Neuronal stem cell (in vitro differentiated cells): ENCODE data around the gene SLC6A11.

ENCODE experiments used
- DNase-seq: peaks from one replicate; pipeline ENCODE4 v3.0.0-alpha.2; 2013; ENCODE audit warnings: low spot score
- H2AFZ ChIP-seq: one replicate; pipeline ENCODE4 v1.6.1; 2013; ENCODE audit warnings: mild to moderate bottlenecking, low read length, inconsistent platforms
- H2AK5ac ChIP-seq: 2 replicates; pipeline ENCODE4 v1.6.1; 2013; ENCODE audit warnings: low read depth, mild to moderate bottlenecking, inconsistent platforms, low read length, moderate library complexity, mixed read lengths
- H2BK120ac ChIP-seq: 2 replicates; pipeline ENCODE4 v1.6.1; 2013; ENCODE audit warnings: low read depth, mild to moderate bottlenecking, inconsistent platforms, low read length, moderate library complexity, mixed read lengths
- H2BK12ac ChIP-seq: one replicate; pipeline ENCODE4 v1.6.1; 2013; ENCODE audit warnings: low read length, inconsistent platforms
- H2BK15ac ChIP-seq: 2 replicates; pipeline ENCODE4 v1.6.1; 2013; ENCODE audit warnings: mild to moderate bottlenecking, low read length, inconsistent platforms, mixed read lengths
- H2BK5ac ChIP-seq: one replicate; pipeline ENCODE4 v1.6.1; 2013; ENCODE audit warnings: inconsistent platforms, mild to moderate bottlenecking, low read length, moderate library complexity
- H3K14ac ChIP-seq: one replicate; pipeline ENCODE4 v1.6.1; 2013; ENCODE audit warnings: low read length, inconsistent platforms
- H3K18ac ChIP-seq: 2 replicates; pipeline ENCODE4 v1.6.1; 2013; ENCODE audit warnings: low read length, inconsistent platforms
- H3K23ac ChIP-seq: 2 replicates; pipeline ENCODE4 v1.6.1; 2013; ENCODE audit warnings: low read depth, mild to moderate bottlenecking, mixed read lengths, low read length, inconsistent platforms; ENCODE audit not compliant: poor library complexity
- H3K27ac ChIP-seq: replicated peaks from 3 replicates; pipeline ENCODE4 v1.5.1; 2013; ENCODE audit warnings: low read length, inconsistent platforms
- H3K27me3 ChIP-seq, 3 experiments: 2 replicates each; pipeline ENCODE4 v1.6.1; 2013; ENCODE audit warnings: low read length in 3 of 3, mild to moderate bottlenecking in 2 of 3, inconsistent platforms in 1 of 3, low read depth in 1 of 3, mixed read lengths in 1 of 3, moderate library complexity in 1 of 3; ENCODE audit not compliant: control insufficient read depth in 3 of 3, insufficient read depth in 3 of 3
- H3K36me3 ChIP-seq, 2 donors: replicated peaks in 1 of 2; 2 replicates each; pipeline ENCODE4 v1.6.1; 2013; ENCODE audit warnings: low read length in 2 of 2; ENCODE audit not compliant: control insufficient read depth in 2 of 2, insufficient read depth in 2 of 2
- H3K4ac ChIP-seq: 2 replicates; pipeline ENCODE4 v1.6.1; 2013; ENCODE audit warnings: inconsistent platforms, mild to moderate bottlenecking, low read length, moderate library complexity
- H3K4me1 ChIP-seq, 2 donors: 1 replicate in 1 of 2; 2 replicates in 1 of 2; pipeline ENCODE4 v1.6.1; 2013; ENCODE audit warnings: low read length in 2 of 2, low read depth in 1 of 2; ENCODE audit not compliant: control insufficient read depth in 2 of 2, insufficient read depth in 1 of 2
- H3K4me2 ChIP-seq: one replicate; pipeline ENCODE4 v1.6.1; 2013; ENCODE audit warnings: mild to moderate bottlenecking, low read length, inconsistent platforms; ENCODE audit not compliant: insufficient read depth, poor library complexity, severe bottlenecking
- H3K4me3 ChIP-seq, 2 donors: 2 replicates each; pipeline ENCODE4 v1.5.1; 2013; ENCODE audit warnings: low read length in 2 of 2, mild to moderate bottlenecking in 2 of 2, inconsistent platforms in 1 of 2, moderate library complexity in 1 of 2
- H3K79me1 ChIP-seq: one replicate; pipeline ENCODE4 v1.6.1; 2013; ENCODE audit warnings: low read depth, mild to moderate bottlenecking, inconsistent platforms, low read length, moderate library complexity
- H3K9ac ChIP-seq: one replicate; pipeline ENCODE4 v1.6.1; 2013; ENCODE audit warnings: mild to moderate bottlenecking, low read depth, low read length, inconsistent platforms; ENCODE audit not compliant: poor library complexity
- H3K9me3 ChIP-seq, 2 donors: replicated peaks in 1 of 2; 2 replicates each; pipeline versions ENCODE3 to v1.6.1; 2013; ENCODE audit warnings: low read length in 2 of 2, mild to moderate bottlenecking in 2 of 2, inconsistent platforms in 1 of 2, low read depth in 1 of 2, mixed read lengths in 1 of 2, moderate library complexity in 1 of 2; ENCODE audit not compliant: control insufficient read depth in 2 of 2, insufficient read depth in 1 of 2
- H4K8ac ChIP-seq: one replicate; pipeline ENCODE4 v1.6.1; 2013; ENCODE audit warnings: low read depth, mild to moderate bottlenecking, inconsistent platforms, low read length, moderate library complexity
- H4K91ac ChIP-seq: one replicate; pipeline ENCODE4 v1.6.1; 2013; ENCODE audit warnings: low read length, low read depth, mild to moderate bottlenecking, inconsistent platforms; ENCODE audit not compliant: poor library complexity
- whole genome bisulfite sequencing, 2 donors: extraction: QIAGEN DNeasy Blood & Tissue Kit; methylation state at CpG; one replicate each; pipeline ENCODE4 v1.1.7; 2013; ENCODE audit warnings: missing lambda C conversion rate in 2 of 2, mixed read lengths in 1 of 2; ENCODE audit not compliant: insufficient read length in 2 of 2, insufficient replicate concordance in 1 of 2; ENCODE audit errors: extremely low coverage in 2 of 2; 5-methylcytosine and 5-hydroxymethylcytosine counted together

SLC6A11 gene

GRCh38 chr3:10873415-10873814 lies 57.4 kb downstream of the SLC6A11 start:
- Histone ChIP-seq H3K4ac (no peak overlapping the region), H3K4me1 (no peaks in the 10 kb centered on the region), H3K79me1 (no peaks in the 10 kb centered on the region), H3K4me2 (no peak overlapping the region), H3K4me3 (no peak overlapping the region), H2BK5ac (no peak overlapping the region), H3K18ac (no peak overlapping the region), H3K36me3 (no peaks in the 10 kb centered on the region), H2BK15ac (no peak overlapping the region), H3K23ac (no peak overlapping the region), H2BK120ac (no peak overlapping the region), H2AK5ac (no peak overlapping the region), H3K14ac (no peak overlapping the region), H2AFZ (no peak overlapping the region), H4K8ac (no peak overlapping the region), H3K27ac (no peak overlapping the region), H3K9me3 (no peaks in the 10 kb centered on the region), H4K91ac (no peak overlapping the region), H2BK12ac (no peak overlapping the region), H3K9ac (no peak overlapping the region), H3K27me3 (peaks cover 0 to 2% (median 0%) of the 10 kb centered on the region in 3 experiments)
- DNase-seq = no peak
- WGBS, 2 donors = 100% methylated on average over 2 to 3 of the region's 5 CpGs

- Histone ChIP-seq H2AFZ (no peak overlapping the region), H2BK120ac (no peak overlapping the region), H3K23ac (no peak overlapping the region), H3K4me1 (no peaks in the 10 kb centered on the region), H2BK15ac (no peak overlapping the region), H4K91ac (no peak overlapping the region), H3K4me3 (no peak overlapping the region), H2AK5ac (no peak overlapping the region), H3K36me3 (no peaks in the 10 kb centered on the region), H3K14ac (no peak overlapping the region), H4K8ac (no peak overlapping the region), H2BK5ac (no peak overlapping the region), H3K18ac (no peak overlapping the region), H3K9ac (no peak overlapping the region), H3K79me1 (no peaks in the 10 kb centered on the region), H3K27ac (no peak overlapping the region), H2BK12ac (no peak overlapping the region), H3K4ac (no peak overlapping the region), H3K9me3 (no peaks in the 10 kb centered on the region), H3K4me2 (no peak overlapping the region), H3K27me3 (peaks cover 0 to 2% (median 0%) of the 10 kb centered on the region in 3 experiments)
- no peak for DNase-seq
- no CpG with 5 or more reads among the region's 3 CpGs for WGBS, 2 donors
Observed at GRCh38 chr3:10875914-10876313, 59.9 kb downstream of the SLC6A11 start.

- H4K8ac ChIP-seq = no peak overlapping the region
- H3K79me1 ChIP-seq = no peaks in the 10 kb centered on the region
- no CpG with 5 or more reads among the region's 4 CpGs for WGBS, 2 donors
- no peak overlapping the region for H3K9ac ChIP-seq
- no peak overlapping the region for H3K18ac ChIP-seq
- no peaks in the 10 kb centered on the region for H3K9me3 ChIP-seq
- no peak for DNase-seq
- no peak overlapping the region for H4K91ac ChIP-seq
- no peak overlapping the region for H2BK12ac ChIP-seq
- no peak overlapping the region for H3K23ac ChIP-seq
- no peak overlapping the region for H2BK120ac ChIP-seq
- no peak overlapping the region for H3K4me3 ChIP-seq
- H3K14ac ChIP-seq = no peak overlapping the region
- H2AFZ ChIP-seq = no peak overlapping the region
- H3K4me2 ChIP-seq = no peak overlapping the region
- no peak overlapping the region for H3K4ac ChIP-seq
- no peak overlapping the region for H3K27ac ChIP-seq
- no peak overlapping the region for H2BK5ac ChIP-seq
- no peaks in the 10 kb centered on the region for H3K36me3 ChIP-seq
- no peak overlapping the region for H2BK15ac ChIP-seq
- H3K4me1 ChIP-seq = no peaks in the 10 kb centered on the region
- no peak overlapping the region for H2AK5ac ChIP-seq
- peaks cover 0 to 2% (median 0%) of the 10 kb centered on the region in 3 experiments for H3K27me3 ChIP-seq
Observed at GRCh38 chr3:10876661-10877060, 60.6 kb downstream of the SLC6A11 start.

- Histone ChIP-seq H2BK5ac (no peak overlapping the region), H3K4me3 (peak overlapping the region in 1 of 2 donors; percentile 37), H2BK15ac (no peak overlapping the region), H2AFZ (no peak overlapping the region), H3K14ac (no peak overlapping the region), H3K23ac (no peak overlapping the region), H3K18ac (no peak overlapping the region), H3K4me2 (no peak overlapping the region), H4K91ac (no peak overlapping the region), H2BK12ac (no peak overlapping the region), H3K4ac (no peak overlapping the region), H3K4me1 (no peaks in the 10 kb centered on the region), H3K27ac (no peak overlapping the region), H2AK5ac (no peak overlapping the region), H3K27me3 (no peaks in the 10 kb centered on the region), H4K8ac (no peak overlapping the region), H3K9ac (no peak overlapping the region), H3K36me3 (no peaks in the 10 kb centered on the region), H3K79me1 (no peaks in the 10 kb centered on the region), H3K9me3 (no peaks in the 10 kb centered on the region), H2BK120ac (no peak overlapping the region)
- no peak for DNase-seq
- no CpG with 5 or more reads among the region's 14 CpGs for WGBS, 2 donors
Observed at GRCh38 chr3:10882851-10883250, 66.8 kb downstream of the SLC6A11 start.
